Stimulated activated CD8-positive, alpha-beta memory T cell treated with anti-CD3 and anti-CD28 coated beads, Interleukin-12 subunit alpha, Interleukin-12 subunit beta, amount 100 ng/mL, for 4 hours (primary cell): Measurements from ENCODE around the gene RAD54L.
"Not testable (repeated sequence)": the region's sequence is repeated elsewhere in the genome, so short reads cannot be mapped to it uniquely, and the experiment has no call there.

Experiments used
- DNase-seq: peaks from one replicate; pipeline ENCODE4 v3.0.0-alpha.2; 2020; ENCODE audit warnings: low read depth

Gene RAD54L

GRCh38 chr1:46319960-46320914 is 72.7 kb downstream of the RAD54L start:
- DNase-seq: not testable (repeated sequence)

GRCh38 chr1:46322191-46322590 is 74.6 kb downstream of the RAD54L start:
- DNase-seq: not testable (repeated sequence)

- not testable (repeated sequence) for DNase-seq
These were observed 77.9 kb downstream of the RAD54L start for GRCh38 chr1:46325285-46326076.
